HUES6 (cell line): ENCODE measurements around the gene PRM1.
"Not testable (repeated sequence)": the region's sequence is repeated elsewhere in the genome, so short reads cannot be mapped to it uniquely, and the experiment has no call there.

Source experiments
- H3K27ac ChIP-seq: 2 replicates; pipeline ENCODE4 v1.7.0; 2013; ENCODE audit warnings: low read depth, mild to moderate bottlenecking, low read length, inconsistent platforms
- H3K27me3 ChIP-seq: 2 replicates; pipeline ENCODE4 v1.6.1; 2013; ENCODE audit warnings: low read length; ENCODE audit not compliant: control insufficient read depth, insufficient read depth
- H3K36me3 ChIP-seq: 2 replicates; pipeline ENCODE4 v1.6.1; 2013; ENCODE audit warnings: low read length; ENCODE audit not compliant: control insufficient read depth, insufficient read depth
- H3K4me1 ChIP-seq: 2 replicates; pipeline ENCODE4 v1.6.1; 2013; ENCODE audit warnings: low read length; ENCODE audit not compliant: control insufficient read depth, insufficient read depth
- H3K4me3 ChIP-seq: 2 replicates; pipeline ENCODE4 v1.5.1; 2013; ENCODE audit warnings: low read depth, low read length
- H3K9ac ChIP-seq: one replicate; pipeline ENCODE4 v1.6.1; 2013; ENCODE audit warnings: mild to moderate bottlenecking, low read length
- H3K9me3 ChIP-seq: 2 replicates; pipeline ENCODE4 v1.6.1; 2013; ENCODE audit warnings: low read depth, low read length; ENCODE audit not compliant: control insufficient read depth, insufficient read depth

PRM1 gene

DNA sequence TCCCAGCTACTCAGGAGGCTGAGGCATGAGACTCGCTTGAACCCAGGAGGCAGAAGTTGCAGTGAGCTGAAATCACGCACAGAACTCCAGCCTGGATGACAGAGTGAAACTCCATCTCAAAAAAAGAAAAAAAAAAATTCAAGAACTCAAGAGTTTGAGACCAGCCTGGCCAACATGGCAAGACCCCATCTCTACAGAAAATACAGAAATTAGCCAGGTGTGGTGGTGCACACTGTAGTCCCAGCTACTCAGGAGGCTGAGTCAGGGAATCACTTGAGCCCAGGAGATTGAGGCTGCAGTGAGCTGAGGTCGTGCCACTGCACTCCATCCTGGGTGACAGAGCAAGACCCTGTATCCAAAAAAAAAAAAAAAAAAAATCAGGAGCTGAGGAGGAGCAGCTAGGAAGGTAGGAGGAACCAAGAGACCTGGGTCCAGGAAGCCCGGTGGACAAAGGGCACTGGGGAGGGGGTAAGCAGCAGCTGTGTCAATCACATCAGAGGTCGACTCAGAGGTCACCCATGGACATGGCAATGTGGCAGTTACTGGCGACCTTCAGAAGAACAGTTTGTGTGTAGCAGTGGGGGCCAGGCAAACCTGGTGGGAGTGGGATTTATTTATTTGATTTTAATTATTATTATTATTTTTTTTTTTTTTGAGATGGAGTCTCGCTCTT lies 11.1 kb upstream of the PRM1 start:
- H3K4me1 ChIP-seq, result peaks cover 25% of the 10 kb centered on the region
- H3K4me3 ChIP-seq, result no peak overlapping the region
- no peaks in the 10 kb centered on the region for H3K27me3 ChIP-seq
- H3K27ac ChIP-seq, result no peak overlapping the region
- no peaks in the 10 kb centered on the region for H3K36me3 ChIP-seq
- H3K9me3 ChIP-seq, result no peaks in the 10 kb centered on the region
- no peak overlapping the region for H3K9ac ChIP-seq

DNA sequence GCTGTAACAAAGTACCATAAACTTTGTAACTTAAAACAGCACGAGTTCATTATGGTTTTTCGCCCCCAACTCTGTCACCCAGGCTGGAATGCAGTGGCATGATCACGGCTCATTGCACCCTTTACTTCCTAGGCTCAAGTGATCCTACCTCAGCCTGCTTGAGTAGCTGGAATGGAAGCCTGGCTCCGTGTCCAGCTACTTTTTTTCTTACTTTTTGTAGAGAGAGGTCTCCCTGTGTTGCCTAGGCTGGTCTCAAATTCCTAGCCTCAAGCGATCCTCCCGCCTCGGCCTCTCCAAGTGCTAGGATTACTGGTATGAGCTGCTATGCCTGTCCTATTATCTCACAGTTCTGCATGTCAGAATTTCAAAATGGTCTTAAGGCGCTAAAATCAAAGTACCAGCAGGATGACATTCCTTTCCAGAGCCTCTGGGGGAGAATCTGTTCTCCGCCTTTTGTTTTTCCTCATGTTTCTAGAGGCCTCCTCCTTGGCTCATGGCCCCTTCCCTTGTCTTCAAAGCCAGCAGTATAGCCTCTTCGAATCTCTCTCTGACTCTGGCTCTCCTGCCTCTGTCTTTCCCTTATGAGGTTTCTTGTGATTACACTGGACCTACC lies 10.1 kb upstream of the PRM1 start:
- H3K27me3 ChIP-seq, result no peaks in the 10 kb centered on the region
- H3K36me3 ChIP-seq, result no peaks in the 10 kb centered on the region
- H3K27ac ChIP-seq, result no peak overlapping the region
- H3K4me1 ChIP-seq, result peaks cover 16% of the 10 kb centered on the region; the same call in 1 of the 2 replicates
- H3K4me3 ChIP-seq, result no peak overlapping the region
- H3K9me3 ChIP-seq, result no peaks in the 10 kb centered on the region
- H3K9ac ChIP-seq, result no peak overlapping the region

DNA sequence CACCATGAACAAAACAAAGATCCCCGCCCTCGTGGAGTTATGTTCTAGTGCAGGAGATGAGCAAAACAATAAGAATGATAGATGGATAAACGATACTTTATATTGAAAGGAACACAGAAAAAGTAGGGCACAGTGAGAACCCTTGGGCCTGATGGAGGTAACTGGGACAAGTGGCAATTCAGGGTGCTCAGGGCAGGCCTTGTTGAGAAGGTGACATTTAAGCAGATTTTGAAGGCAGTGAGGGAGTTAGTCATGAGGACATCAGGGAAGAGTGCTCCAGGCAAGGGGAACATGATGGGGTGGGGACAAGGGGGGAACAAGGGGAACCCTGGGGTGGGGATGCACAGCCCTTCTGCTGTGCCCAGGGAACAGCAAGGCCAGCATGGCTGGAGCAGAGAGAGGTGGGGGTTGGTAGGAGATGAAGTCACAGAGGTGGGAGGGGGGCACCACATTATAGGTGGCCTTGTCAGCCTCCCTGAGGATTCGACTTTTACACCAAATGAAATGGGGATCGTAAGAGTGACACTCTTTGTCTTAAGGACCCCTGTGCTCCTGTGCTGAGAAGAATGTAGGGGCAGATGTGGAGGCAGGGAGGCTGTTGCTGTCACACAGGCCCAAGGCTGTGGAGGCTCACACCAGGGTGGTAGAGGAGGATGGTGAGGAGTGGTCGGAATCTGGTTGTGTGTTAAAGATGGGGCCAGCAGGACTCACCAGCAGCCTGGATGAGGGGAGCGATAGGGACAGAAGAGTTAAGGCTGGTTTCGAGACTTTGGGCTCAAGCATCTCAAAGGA lies 9.2 kb upstream of the PRM1 start:
- Histone ChIP-seq H3K36me3 (no peaks in the 10 kb centered on the region), H3K27ac (no peak overlapping the region), H3K4me1 (peaks cover 16% of the 10 kb centered on the region; the same call in 1 of the 2 replicates), H3K27me3 (no peaks in the 10 kb centered on the region), H3K9ac (no peak overlapping the region), H3K9me3 (no peaks in the 10 kb centered on the region), H3K4me3 (no peak overlapping the region)

- H3K36me3 ChIP-seq, H3K4me3 ChIP-seq, H3K9ac ChIP-seq, H3K9me3 ChIP-seq, H3K27ac ChIP-seq, H3K27me3 ChIP-seq: not testable (repeated sequence)
- H3K4me1 ChIP-seq, result peaks cover 16% of the 10 kb centered on the region; the same call in 1 of the 2 replicates
Measured at GRCh38 chr16:11289696-11290095, 8.6 kb upstream of the PRM1 start.

DNA sequence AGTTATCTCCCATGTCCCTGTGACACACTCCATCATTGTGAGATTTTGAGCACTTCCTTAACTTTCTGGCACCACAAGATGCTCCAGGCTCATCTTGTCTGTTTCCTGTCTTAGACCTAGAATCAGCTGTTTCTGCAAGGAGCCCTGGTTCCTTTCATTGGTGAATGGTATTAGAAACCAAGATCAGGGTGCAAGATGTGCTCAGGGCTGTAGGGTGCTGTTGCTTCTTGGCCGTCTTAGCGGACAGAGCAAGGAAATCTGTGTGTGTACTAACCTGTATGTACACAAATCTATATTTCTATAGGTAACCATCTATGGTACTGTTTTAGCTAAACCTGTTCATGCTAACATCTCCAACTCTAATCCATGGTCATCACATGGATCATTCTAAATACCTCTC lies 8.1 kb upstream of the PRM1 start:
- Histone ChIP-seq H3K4me3 (no peak overlapping the region), H3K27ac (no peak overlapping the region), H3K27me3 (no peaks in the 10 kb centered on the region), H3K9me3 (no peaks in the 10 kb centered on the region), H3K36me3 (no peaks in the 10 kb centered on the region), H3K9ac (no peak overlapping the region), H3K4me1 (peaks cover 16% of the 10 kb centered on the region; the same call in 1 of the 2 replicates)

- no peaks in the 10 kb centered on the region for H3K36me3 ChIP-seq
- H3K27ac ChIP-seq, result no peak overlapping the region
- no peaks in the 10 kb centered on the region for H3K9me3 ChIP-seq
- H3K4me1 ChIP-seq, result peaks cover 9% of the 10 kb centered on the region; the same call in 1 of the 2 replicates
- H3K9ac ChIP-seq, result no peak overlapping the region
- H3K4me3 ChIP-seq, result no peak overlapping the region
- no peaks in the 10 kb centered on the region for H3K27me3 ChIP-seq
Measured at GRCh38 chr16:11285842-11286241, 4.7 kb upstream of the PRM1 start.

DNA sequence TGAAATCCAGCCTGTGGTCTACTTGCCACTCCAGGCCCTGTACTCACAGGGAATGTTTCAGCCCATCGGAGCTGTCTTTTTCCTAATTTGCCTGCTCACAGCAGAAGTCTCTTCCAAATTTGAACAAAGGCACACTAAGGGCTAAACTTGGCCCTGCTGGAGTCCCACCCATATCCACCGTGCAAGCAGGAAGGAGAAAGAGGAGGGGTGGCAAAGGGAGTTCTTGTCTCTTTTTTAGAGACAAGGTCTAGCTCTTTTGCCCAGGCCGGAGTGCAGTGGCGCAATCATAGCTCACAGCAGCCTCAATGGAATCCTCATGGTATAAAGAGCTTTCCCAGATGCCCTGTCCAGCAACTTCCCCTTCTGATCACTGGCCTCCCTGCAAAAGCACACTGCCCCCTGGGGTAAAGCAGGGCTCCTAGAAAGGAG lies 2.7 kb upstream of the PRM1 start:
- Histone ChIP-seq H3K27me3 (no peaks in the 10 kb centered on the region), H3K9me3 (no peaks in the 10 kb centered on the region), H3K36me3 (no peaks in the 10 kb centered on the region), H3K27ac (no peak overlapping the region), H3K9ac (no peak overlapping the region), H3K4me1 (peaks cover 5% of the 10 kb centered on the region; the same call in 1 of the 2 replicates), H3K4me3 (no peak overlapping the region)

DNA sequence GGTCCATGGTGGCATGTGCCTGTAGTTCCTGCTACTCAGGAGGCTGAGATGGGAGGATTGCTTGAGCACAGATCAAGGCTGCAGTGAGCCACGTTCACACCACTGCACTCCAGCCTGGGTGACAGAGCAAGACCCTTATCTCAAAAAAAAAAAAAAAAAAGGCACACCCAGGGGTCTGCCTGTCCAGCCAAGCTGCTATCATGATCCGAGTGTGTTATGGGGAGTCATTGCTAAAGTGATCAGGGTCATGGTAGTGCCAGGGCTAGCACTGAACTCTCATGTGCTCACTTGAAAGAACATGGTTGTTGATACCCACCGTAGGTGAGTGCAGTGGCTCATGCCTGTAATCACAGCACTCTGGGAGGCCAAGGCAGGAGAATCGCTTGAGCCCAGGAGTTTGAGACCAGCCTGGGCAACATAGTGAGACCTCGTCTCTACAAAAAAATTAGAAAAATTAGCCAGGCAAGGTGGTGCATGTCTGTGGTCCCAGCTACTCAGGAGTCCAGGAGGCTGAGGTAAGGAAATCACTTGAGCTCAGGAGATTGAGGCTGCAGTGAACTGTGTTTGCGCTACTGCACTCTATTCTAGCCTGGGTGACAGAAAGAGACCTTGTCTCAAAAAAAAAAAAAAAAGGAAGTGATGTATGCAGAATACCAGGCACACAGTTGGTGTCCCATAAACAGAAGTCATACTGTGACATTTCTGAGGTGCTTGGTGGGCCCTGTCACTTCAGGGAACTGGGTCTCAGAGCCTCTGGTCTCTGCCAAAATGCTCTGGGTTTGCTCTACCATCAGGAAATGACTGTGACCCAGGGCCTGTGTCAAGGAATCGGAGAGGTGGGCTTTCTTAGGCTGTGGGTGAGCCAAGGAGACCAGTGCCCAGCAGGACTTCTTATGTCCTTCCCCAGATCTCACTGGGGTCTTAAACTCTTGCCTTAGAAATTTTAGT lies 2.2 kb downstream of the PRM1 start:
- H3K27ac ChIP-seq, result no peak overlapping the region
- peaks cover 5% of the 10 kb centered on the region; the same call in 1 of the 2 replicates for H3K4me1 ChIP-seq
- H3K27me3 ChIP-seq, result no peaks in the 10 kb centered on the region
- no peak overlapping the region for H3K4me3 ChIP-seq
- no peak overlapping the region for H3K9ac ChIP-seq
- H3K9me3 ChIP-seq, result no peaks in the 10 kb centered on the region
- H3K36me3 ChIP-seq, result no peaks in the 10 kb centered on the region

DNA sequence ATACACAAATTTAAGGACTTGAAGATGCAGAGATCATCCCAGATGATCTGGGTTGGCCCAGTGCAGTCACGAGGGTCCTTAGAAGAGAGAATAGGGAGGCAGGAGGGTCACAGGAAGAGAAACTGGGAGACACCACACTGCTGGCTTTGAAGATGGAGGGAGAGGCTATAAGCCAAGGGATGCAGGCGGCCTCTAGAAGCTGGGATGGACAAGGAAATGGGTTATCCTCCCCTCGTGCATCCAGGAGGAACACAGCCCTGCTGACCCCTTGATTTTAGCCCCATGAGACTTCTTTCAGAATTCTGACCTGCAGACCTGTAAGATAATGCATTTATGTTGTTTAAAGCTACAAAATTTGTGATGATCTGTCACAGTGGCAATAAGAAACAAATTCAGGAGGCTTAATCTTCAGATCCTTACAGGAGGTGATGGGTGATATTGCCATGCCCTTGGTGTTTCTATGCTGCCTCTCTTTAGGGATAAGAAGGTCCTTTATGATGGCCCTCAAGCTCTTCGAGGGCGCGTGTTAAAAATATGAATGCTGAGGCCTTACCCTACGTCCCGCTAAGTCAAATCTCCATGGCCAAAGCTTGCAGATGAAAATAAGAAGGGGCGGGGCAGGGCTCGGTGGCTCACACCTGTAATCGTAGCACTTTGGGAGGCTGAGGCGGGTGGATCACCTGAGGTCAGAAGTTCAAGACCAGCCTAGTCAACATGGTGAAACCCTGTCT lies 3.4 kb downstream of the PRM1 start:
- Histone ChIP-seq H3K27ac (no peak overlapping the region), H3K27me3 (no peaks in the 10 kb centered on the region), H3K4me3 (no peak overlapping the region), H3K9me3 (no peaks in the 10 kb centered on the region), H3K9ac (no peak overlapping the region), H3K36me3 (no peaks in the 10 kb centered on the region), H3K4me1 (peaks cover 16% of the 10 kb centered on the region; the same call in 1 of the 2 replicates)
